Chondrocyte (in vitro differentiated cells): Measurements from ENCODE around the gene ZNF652. TPM values are rescaled to one million over a fixed set of nuclear protein-coding genes. Genes with fewer than 3 reads are reported as not detected.

Experiments used
- DNase-seq: peaks from one replicate; pipeline ENCODE4 v3.0.0; 2021; ENCODE audit warnings: mixed read lengths, low spot score
- H3K27ac Mint-ChIP-seq: one replicate; pipeline ENCODE4 v1.8.0; 2021; ENCODE audit warnings: mild to moderate bottlenecking, moderate library complexity, mixed read lengths; ENCODE audit not compliant: unreplicated experiment
- H3K27me3 Mint-ChIP-seq: 2 replicates; pipeline ENCODE4 v1.8.0; 2021; ENCODE audit warnings: low read depth, mixed read lengths
- H3K36me3 Mint-ChIP-seq: 2 replicates; pipeline ENCODE4 v1.8.0; 2021; ENCODE audit warnings: low read depth, mixed read lengths
- H3K4me1 Mint-ChIP-seq: 2 replicates; pipeline ENCODE4 v1.8.0; 2021; ENCODE audit warnings: low read depth, mild to moderate bottlenecking, mixed read lengths
- H3K4me3 Mint-ChIP-seq: one replicate; pipeline ENCODE4 v1.8.0; 2021; ENCODE audit warnings: mild to moderate bottlenecking, moderate library complexity, mixed read lengths; ENCODE audit not compliant: unreplicated experiment
- H3K9me3 Mint-ChIP-seq: 2 replicates; pipeline ENCODE4 v1.8.0; 2021; ENCODE audit warnings: low read depth, mixed read lengths
- CTCF ChIP-seq: fragments of 200-600 bp; sonication (generic); IDR thresholded peaks from 2 replicates; pipeline ENCODE4 v1.5.0; 2021; ENCODE audit warnings: antibody characterized with exemption, mild to moderate bottlenecking, moderate library complexity
- total RNA-seq: library from RNA; stranded (reverse); gene quantifications from 3 replicates; pipeline ENCODE4 v1.2.1, GENCODE V29; 2021

Gene ZNF652
- total RNA-seq, 1 donor from 2014 or later = 48.0 TPM

- Mint-ChIP-seq H3K4me1 (peaks cover 26% of the 10 kb centered on the region), H3K4me3 (no peak overlapping the region), H3K9me3 (no peaks in the 10 kb centered on the region), H3K27ac (no peak overlapping the region), H3K27me3 (no peaks in the 10 kb centered on the region), H3K36me3 (no peaks in the 10 kb centered on the region)
- no peak for DNase-seq
- no peak for TF ChIP-seq CTCF
Measured at GRCh38 chr17:49349541-49349940, 12.5 kb downstream of the ZNF652 start.

GRCh38 chr17:49344914-49345313 lies 17.1 kb downstream of the ZNF652 start:
- Mint-ChIP-seq H3K36me3 (no peaks in the 10 kb centered on the region), H3K27me3 (no peaks in the 10 kb centered on the region), H3K27ac (peak overlapping the region; percentile 57), H3K9me3 (no peaks in the 10 kb centered on the region), H3K4me1 (peaks cover 43% of the 10 kb centered on the region), H3K4me3 (no peak overlapping the region)
- no peak for TF ChIP-seq CTCF
- no peak for DNase-seq

GRCh38 chr17:49343273-49343672 lies 18.8 kb downstream of the ZNF652 start:
- Mint-ChIP-seq H3K4me3 (peak overlapping the region; percentile 14), H3K27me3 (no peaks in the 10 kb centered on the region)
- DNase-seq = no peak

GRCh38 chr17:49342575-49342936 lies 19.5 kb downstream of the ZNF652 start:
- Mint-ChIP-seq H3K27ac (peak overlapping the region; percentile 3), H3K9me3 (no peaks in the 10 kb centered on the region)

More at GRCh38 chr17:49343273-49343672, 18.8 kb downstream of the ZNF652 start:
- H3K27ac Mint-ChIP-seq = peak overlapping the region; percentile 35
- TF ChIP-seq CTCF = no peak
- H3K4me1 Mint-ChIP-seq = peaks cover 49% of the 10 kb centered on the region
- H3K9me3 Mint-ChIP-seq = no peaks in the 10 kb centered on the region
- no peaks in the 10 kb centered on the region for H3K36me3 Mint-ChIP-seq

GRCh38 chr17:49341356-49341755 lies 20.7 kb downstream of the ZNF652 start:
- H3K27me3 Mint-ChIP-seq = no peaks in the 10 kb centered on the region
- no peak overlapping the region for H3K4me3 Mint-ChIP-seq
- peaks cover 55% of the 10 kb centered on the region for H3K4me1 Mint-ChIP-seq
- TF ChIP-seq CTCF = no peak
- no peak for DNase-seq
- H3K27ac Mint-ChIP-seq = peak overlapping the region; percentile 23
- no peaks in the 10 kb centered on the region for H3K9me3 Mint-ChIP-seq
- H3K36me3 Mint-ChIP-seq = no peaks in the 10 kb centered on the region

More at GRCh38 chr17:49342575-49342936, 19.5 kb downstream of the ZNF652 start:
- Mint-ChIP-seq H3K4me1 (peaks cover 56% of the 10 kb centered on the region), H3K27me3 (no peaks in the 10 kb centered on the region), H3K36me3 (no peaks in the 10 kb centered on the region), H3K4me3 (no peak overlapping the region)
- no peak for TF ChIP-seq CTCF
- no peak for DNase-seq
